OCI-M1 (cell line): ENCODE data around the gene PTPRN2.
"Not testable (repeated sequence)": the region's sequence is repeated elsewhere in the genome, so short reads cannot be mapped to it uniquely, and the experiment has no call there.

Experiments
- DNase-seq: peaks from one replicate; lab custom pipeline; 2025; lab: John Stamatoyannopoulos, UW

PTPRN2 gene

GRCh38 chr7:158516524-158516923 is 71.1 kb downstream of the PTPRN2 start:
- DNase-seq: no peak

GRCh38 chr7:158512869-158513268 is 74.8 kb downstream of the PTPRN2 start:
- DNase-seq: no peak

- no peak for DNase-seq
Observed at GRCh38 chr7:158512042-158512441, 75.6 kb downstream of the PTPRN2 start.

GRCh38 chr7:158508802-158509385 is 78.7 kb downstream of the PTPRN2 start:
- no peak for DNase-seq

DNA sequence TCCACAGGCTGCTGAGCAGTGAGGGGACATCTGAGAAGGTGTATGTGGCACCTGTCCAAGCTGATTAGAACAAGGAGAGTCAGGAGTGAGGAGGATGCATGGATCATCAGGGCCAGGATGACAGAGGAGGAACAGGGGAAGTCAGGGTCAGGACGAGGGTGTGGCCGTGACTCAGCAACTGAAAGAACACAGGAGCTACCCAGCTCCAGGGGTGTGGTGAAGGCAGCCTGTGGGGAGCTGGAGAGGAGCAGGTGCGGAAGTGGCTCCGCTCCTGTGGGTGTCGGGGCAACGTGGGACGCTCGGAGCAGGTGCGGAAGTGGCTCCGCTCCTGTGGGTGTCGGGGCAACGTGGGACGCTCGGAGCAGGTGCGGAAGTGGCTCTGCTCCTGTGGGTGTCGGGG is 79.3 kb downstream of the PTPRN2 start:
- not testable (repeated sequence) for DNase-seq

- DNase-seq: no peak
Observed at GRCh38 chr7:158507917-158508316, 79.7 kb downstream of the PTPRN2 start.

- DNase-seq: not testable (repeated sequence)
Observed at GRCh38 chr7:158507175-158507574, 80.4 kb downstream of the PTPRN2 start.

- DNase-seq: no peak
Observed at GRCh38 chr7:158506626-158507025, 81.0 kb downstream of the PTPRN2 start.

- no peak for DNase-seq
Observed at GRCh38 chr7:158505683-158506082, 81.9 kb downstream of the PTPRN2 start.

GRCh38 chr7:158502068-158502750 is 85.4 kb downstream of the PTPRN2 start:
- no peak for DNase-seq

GRCh38 chr7:158501393-158502067 is 86.1 kb downstream of the PTPRN2 start:
- no peak for DNase-seq

DNA sequence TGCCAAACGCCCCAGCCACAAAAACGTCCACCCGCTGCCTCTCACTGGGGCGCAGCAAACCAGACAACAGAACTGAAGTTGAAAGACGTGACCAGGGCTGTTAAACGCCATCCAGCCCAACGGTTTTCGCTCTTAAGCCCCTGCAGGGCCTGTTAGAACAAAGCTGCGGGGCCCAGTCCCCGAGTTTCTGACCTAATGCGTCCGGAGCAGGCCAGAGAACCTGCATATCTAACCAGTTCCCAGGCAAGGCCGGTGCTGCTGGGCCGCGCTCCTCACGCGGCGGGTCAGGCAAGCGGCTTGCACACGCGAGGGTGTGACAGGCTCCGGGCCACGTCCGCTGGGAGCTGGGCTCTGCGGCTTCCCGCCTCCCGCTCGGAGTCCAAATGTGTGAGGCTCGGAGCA is 87.0 kb downstream of the PTPRN2 start:
- no peak for DNase-seq

DNA sequence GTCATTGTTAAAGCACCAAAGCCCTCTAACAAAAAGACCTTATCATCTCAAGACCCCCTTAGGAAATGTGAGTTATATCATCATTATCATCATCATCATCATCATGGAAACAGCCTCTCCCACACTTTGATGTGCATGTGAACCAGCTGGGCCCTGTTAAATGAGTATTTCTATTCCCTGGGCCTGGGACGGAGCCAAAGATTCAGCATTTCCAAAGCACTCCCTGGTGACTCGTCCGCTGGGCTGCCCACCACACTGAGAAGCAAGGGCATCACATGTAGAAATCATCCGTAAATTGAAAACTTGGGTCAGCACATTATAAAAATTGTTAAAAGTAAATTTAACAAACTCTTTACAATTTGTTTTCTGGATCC is 88.6 kb downstream of the PTPRN2 start:
- DNase-seq: no peak

DNA sequence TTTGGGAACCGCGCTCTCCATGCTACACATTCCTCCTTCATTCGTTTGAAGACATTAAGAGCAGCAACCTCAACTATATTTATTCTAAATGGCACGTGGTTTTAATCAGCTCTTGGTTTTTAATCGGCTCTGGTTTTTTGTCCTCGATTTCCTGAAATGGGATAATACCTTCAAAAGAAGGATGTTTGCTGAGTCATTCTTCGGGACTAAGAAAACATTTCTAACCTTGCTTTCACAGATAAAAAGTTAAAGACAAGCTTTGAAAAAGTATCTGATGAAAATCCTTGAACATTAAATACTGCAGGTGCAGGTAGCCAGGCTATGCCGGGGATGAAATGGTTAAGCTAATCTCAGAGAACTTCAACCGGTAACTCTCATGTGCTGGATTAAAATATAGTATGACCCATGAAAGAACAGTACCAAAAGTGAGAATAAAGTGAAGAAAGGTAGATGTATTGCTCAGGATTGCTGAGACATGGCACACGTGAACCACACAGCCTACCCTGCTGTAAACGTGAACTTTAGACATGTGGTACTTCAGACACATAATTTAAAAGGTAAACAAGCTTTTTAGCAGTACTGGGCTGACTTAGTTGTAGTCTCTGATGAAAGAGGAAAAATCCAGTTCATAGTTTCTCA is 89.1 kb downstream of the PTPRN2 start:
- DNase-seq: no peak

- no peak for DNase-seq
Observed at GRCh38 chr7:158497627-158498026, 90.0 kb downstream of the PTPRN2 start.

- DNase-seq: no peak
Observed at GRCh38 chr7:158495786-158496185, 91.8 kb downstream of the PTPRN2 start.

- no peak for DNase-seq
Observed at GRCh38 chr7:158495216-158495615, 92.4 kb downstream of the PTPRN2 start.

DNA sequence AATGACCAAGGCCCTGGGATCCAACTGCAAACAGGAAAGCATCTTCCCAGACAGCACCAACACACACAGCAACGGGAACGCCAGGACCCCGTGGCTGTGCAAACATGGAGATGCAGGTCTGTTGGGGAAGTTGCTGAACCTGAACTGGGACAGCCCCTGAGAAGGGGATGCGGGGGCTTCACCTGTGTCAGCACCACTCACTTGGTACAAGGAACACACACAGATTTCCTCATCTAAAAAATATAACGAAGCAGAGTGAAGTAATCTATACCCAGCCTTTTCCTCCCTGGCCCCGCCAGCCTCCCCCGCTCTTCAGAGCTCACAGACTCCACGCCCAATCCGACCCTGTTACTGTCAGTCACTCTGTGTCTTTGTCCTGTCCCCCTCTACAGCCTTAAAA is 93.0 kb downstream of the PTPRN2 start:
- DNase-seq: no peak

- DNase-seq: peak; percentile 26
Observed at GRCh38 chr7:158494162-158494586, 93.4 kb downstream of the PTPRN2 start.

GRCh38 chr7:158492367-158492764 is 95.3 kb downstream of the PTPRN2 start:
- DNase-seq: no peak

DNA sequence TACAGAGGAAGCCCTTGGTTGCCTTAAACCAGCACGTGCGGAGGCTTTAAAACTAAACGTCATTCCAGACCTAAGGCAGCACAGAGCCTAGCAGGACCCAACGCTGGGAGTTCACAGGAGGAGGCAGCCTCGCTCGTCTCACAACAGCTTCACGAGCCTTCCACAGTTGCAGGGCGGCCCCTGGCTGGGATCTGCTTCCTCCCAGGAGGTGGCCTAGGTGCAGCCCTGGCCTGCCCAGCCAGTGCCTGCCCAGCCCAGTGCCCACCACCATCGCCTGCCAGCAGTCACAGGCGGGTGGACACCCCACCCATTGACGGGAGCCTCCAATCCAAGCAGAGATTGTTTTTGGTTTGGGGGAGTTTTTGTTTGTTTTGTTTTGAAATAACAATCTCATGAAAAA is 96.5 kb downstream of the PTPRN2 start:
- DNase-seq: no peak

GRCh38 chr7:158490171-158490782 is 97.3 kb downstream of the PTPRN2 start:
- no peak for DNase-seq
